Activated naive CD4-positive, alpha-beta T cell treated with anti-CD3 and anti-CD28 coated beads, Interleukin-2, amount 10 ng/mL, durations not matched to agents 7 days and 5 days (primary cell): ENCODE data around the gene SAMD7.
A peak's percentile ranks its signal among the peaks of the same experiment; 100 is the strongest.

ENCODE experiments used
- CTCF ChIA-PET: fragments of 350-600 bp; sonication (Branson Sonifier 250); formaldehyde crosslinking; loops from one replicate; lab custom pipeline; 2021; ENCODE audit warnings: antibody characterized with exemption; lab: Charles Lee
- DNase-seq: peaks from one replicate; pipeline ENCODE4 v3.0.0-alpha.2; 2020
- H3K27ac Mint-ChIP-seq: one replicate; pipeline ENCODE4 v1.8.0; 2021; ENCODE audit warnings: mild to moderate bottlenecking, moderate library complexity, mixed read lengths
- H3K27me3 Mint-ChIP-seq: one replicate; pipeline ENCODE4 v1.8.0; 2021; ENCODE audit warnings: mild to moderate bottlenecking, mixed read lengths
- H3K36me3 Mint-ChIP-seq: one replicate; pipeline ENCODE4 v1.8.0; 2021; ENCODE audit warnings: mixed read lengths
- H3K4me1 Mint-ChIP-seq: one replicate; pipeline ENCODE4 v1.8.0; 2021; ENCODE audit warnings: mixed read lengths
- H3K4me3 Mint-ChIP-seq: one replicate; pipeline ENCODE4 v1.8.0; 2021; ENCODE audit warnings: mild to moderate bottlenecking, moderate library complexity, mixed read lengths
- H3K9me3 Mint-ChIP-seq: one replicate; pipeline ENCODE4 v1.8.0; 2021; ENCODE audit warnings: mixed read lengths

Gene SAMD7

GRCh38 chr3:169911272-169911671 is at the start of gene SAMD7:
TSS of gene SAMD7 (plus strand) at chr3:169911572. CDS start at chr3:169919499, 7,927 bp downstream.
- Mint-ChIP-seq H3K4me3 (no peak within 1 kb of the TSS), H3K36me3 (no peaks in the 10 kb centered on the region), H3K4me1 (peaks cover 4% of the 10 kb centered on the region), H3K27me3 (peaks cover 13% of the 10 kb centered on the region), H3K27ac (no peak within 1 kb of the TSS), H3K9me3 (no peaks in the 10 kb centered on the region)
- CTCF ChIA-PET = no interaction called here
- DNase-seq = no peak

- CTCF ChIA-PET = interaction anchor here (0.6 to 3.5 kb wide), 8 partner anchors 8 to 948 kb away, joined by 3 to 18 read pairs (median 5); no protein-coding TSS in a partner anchor
- peaks cover 19% of the 10 kb centered on the region for H3K27me3 Mint-ChIP-seq
- H3K36me3 Mint-ChIP-seq = no peaks in the 10 kb centered on the region
- H3K4me3 Mint-ChIP-seq = no peak overlapping the region
- no peaks in the 10 kb centered on the region for H3K9me3 Mint-ChIP-seq
- peaks cover 31% of the 10 kb centered on the region for H3K4me1 Mint-ChIP-seq
- DNase-seq = no peak
- no peak overlapping the region for H3K27ac Mint-ChIP-seq
Observed at GRCh38 chr3:169861871-169862270, 49.5 kb upstream of the SAMD7 start.

GRCh38 chr3:169863458-169863899 is 47.9 kb upstream of the SAMD7 start:
- CTCF ChIA-PET = interaction anchor here (0.7 to 3.5 kb wide), 13 partner anchors 11 to 948 kb away, joined by 3 to 18 read pairs (median 5); no protein-coding TSS in a partner anchor
- H3K27ac Mint-ChIP-seq = no peak overlapping the region
- H3K4me1 Mint-ChIP-seq = peaks cover 33% of the 10 kb centered on the region
- peak; percentile 76 for DNase-seq
- no peaks in the 10 kb centered on the region for H3K9me3 Mint-ChIP-seq
- H3K4me3 Mint-ChIP-seq = no peak overlapping the region
- peaks cover 8% of the 10 kb centered on the region for H3K27me3 Mint-ChIP-seq
- H3K36me3 Mint-ChIP-seq = no peaks in the 10 kb centered on the region

GRCh38 chr3:169864270-169864669 is 47.1 kb upstream of the SAMD7 start:
- Mint-ChIP-seq H3K4me3 (no peak overlapping the region), H3K4me1 (peaks cover 33% of the 10 kb centered on the region), H3K9me3 (no peaks in the 10 kb centered on the region), H3K27ac (peak overlapping the region; percentile 29), H3K27me3 (peaks cover 5% of the 10 kb centered on the region), H3K36me3 (no peaks in the 10 kb centered on the region)
- no peak for DNase-seq
- CTCF ChIA-PET = interaction anchor here (1.8 to 3.5 kb wide), 4 partner anchors 12 to 190 kb away, joined by 5 to 18 read pairs (median 6); no protein-coding TSS in a partner anchor

- Mint-ChIP-seq H3K9me3 (no peaks in the 10 kb centered on the region), H3K4me3 (no peak overlapping the region), H3K4me1 (peaks cover 41% of the 10 kb centered on the region), H3K27me3 (peaks cover 5% of the 10 kb centered on the region), H3K27ac (peak overlapping the region; percentile 84), H3K36me3 (no peaks in the 10 kb centered on the region)
- DNase-seq = no peak
- CTCF ChIA-PET = interaction anchor here (0.6 to 1.3 kb wide), 4 partner anchors 102 to 305 kb away, joined by 3 to 12 read pairs (median 4); no protein-coding TSS in a partner anchor
Observed at GRCh38 chr3:169865176-169865767, 46.1 kb upstream of the SAMD7 start.

- CTCF ChIA-PET = no interaction called here
- Mint-ChIP-seq H3K4me3 (no peak overlapping the region), H3K27ac (no peak overlapping the region), H3K9me3 (no peaks in the 10 kb centered on the region), H3K36me3 (no peaks in the 10 kb centered on the region), H3K27me3 (no peaks in the 10 kb centered on the region), H3K4me1 (peaks cover 55% of the 10 kb centered on the region)
- no peak for DNase-seq
Observed at GRCh38 chr3:169867584-169868210, 43.7 kb upstream of the SAMD7 start.

GRCh38 chr3:169868369-169868768 is 43.0 kb upstream of the SAMD7 start:
- H3K36me3 Mint-ChIP-seq = no peaks in the 10 kb centered on the region
- CTCF ChIA-PET = no interaction called here
- no peak for DNase-seq
- H3K4me1 Mint-ChIP-seq = peaks cover 53% of the 10 kb centered on the region
- no peaks in the 10 kb centered on the region for H3K27me3 Mint-ChIP-seq
- no peak overlapping the region for H3K27ac Mint-ChIP-seq
- H3K9me3 Mint-ChIP-seq = no peaks in the 10 kb centered on the region
- no peak overlapping the region for H3K4me3 Mint-ChIP-seq

GRCh38 chr3:169869484-169870220 is 41.7 kb upstream of the SAMD7 start, which contains the start of gene LRRC31:
TSS of gene LRRC31 (minus strand) at chr3:169869935. CDS start at chr3:169869807, 128 bp downstream.
- H3K27ac Mint-ChIP-seq = no peak within 1 kb of the TSS
- no peaks in the 10 kb centered on the region for H3K27me3 Mint-ChIP-seq
- CTCF ChIA-PET = interaction anchor here (1.0 to 1.1 kb wide), 3 partner anchors 33 to 315 kb away, joined by 3 read pairs; no protein-coding TSS in a partner anchor
- no peak for DNase-seq
- H3K4me1 Mint-ChIP-seq = peaks cover 40% of the 10 kb centered on the region
- no peaks in the 10 kb centered on the region for H3K36me3 Mint-ChIP-seq
- no peaks in the 10 kb centered on the region for H3K9me3 Mint-ChIP-seq
- no peak within 1 kb of the TSS for H3K4me3 Mint-ChIP-seq

- Mint-ChIP-seq H3K4me1 (peaks cover 27% of the 10 kb centered on the region), H3K27me3 (no peaks in the 10 kb centered on the region), H3K27ac (peak overlapping the region; percentile 2), H3K36me3 (no peaks in the 10 kb centered on the region), H3K4me3 (peak overlapping the region; percentile 5), H3K9me3 (no peaks in the 10 kb centered on the region)
- peak; percentile 64 for DNase-seq
- CTCF ChIA-PET = no interaction called here
Observed at GRCh38 chr3:169871129-169871886, 40.1 kb upstream of the SAMD7 start.

- DNase-seq = no peak
Observed at GRCh38 chr3:169879013-169879557, 32.3 kb upstream of the SAMD7 start.

GRCh38 chr3:169879845-169880575 is 31.4 kb upstream of the SAMD7 start:
- CTCF ChIA-PET = no interaction called here
- no peak for DNase-seq
- Mint-ChIP-seq H3K4me1 (peaks cover 11% of the 10 kb centered on the region), H3K4me3 (no peak overlapping the region), H3K9me3 (no peaks in the 10 kb centered on the region), H3K27me3 (no peaks in the 10 kb centered on the region), H3K36me3 (no peaks in the 10 kb centered on the region), H3K27ac (no peak overlapping the region)

More at GRCh38 chr3:169879013-169879557, 32.3 kb upstream of the SAMD7 start:
- H3K27ac Mint-ChIP-seq = no peak overlapping the region
- peaks cover 8% of the 10 kb centered on the region for H3K4me1 Mint-ChIP-seq
- CTCF ChIA-PET = no interaction called here
- no peak overlapping the region for H3K4me3 Mint-ChIP-seq
- H3K9me3 Mint-ChIP-seq = no peaks in the 10 kb centered on the region
- no peaks in the 10 kb centered on the region for H3K36me3 Mint-ChIP-seq
- no peaks in the 10 kb centered on the region for H3K27me3 Mint-ChIP-seq

- no peak for DNase-seq
- Mint-ChIP-seq H3K36me3 (no peaks in the 10 kb centered on the region), H3K4me3 (no peak overlapping the region), H3K9me3 (no peaks in the 10 kb centered on the region), H3K27ac (no peak overlapping the region), H3K4me1 (peaks cover 11% of the 10 kb centered on the region), H3K27me3 (no peaks in the 10 kb centered on the region)
- CTCF ChIA-PET = interaction anchor here (1.2 kb wide), 1 partner anchor 93 kb away, joined by 4 read pairs; no protein-coding TSS in a partner anchor
Observed at GRCh38 chr3:169880576-169881250, 30.7 kb upstream of the SAMD7 start.
